T-helper 1 cell treated with Interleukin-12 subunit alpha and Interleukin-12 subunit beta and Interleukin-4 antibody, amounts not matched to agents 30 μg/mL and 1 μg/mL, for 36 hours (primary cell): ENCODE data around the gene A2ML1.
"Not testable (repeated sequence)": the region's sequence is repeated elsewhere in the genome, so short reads cannot be mapped to it uniquely, and the experiment has no call there.

Source experiments
- H3K27ac Mint-ChIP-seq: one replicate; pipeline ENCODE4 v1.8.0; 2021; ENCODE audit warnings: mild to moderate bottlenecking, mixed read lengths
- H3K27me3 Mint-ChIP-seq: one replicate; pipeline ENCODE4 v1.8.0; 2021; ENCODE audit warnings: low read depth, mixed read lengths
- H3K36me3 Mint-ChIP-seq: one replicate; pipeline ENCODE4 v1.8.0; 2021; ENCODE audit warnings: low read depth, mixed read lengths
- H3K4me1 Mint-ChIP-seq: one replicate; pipeline ENCODE4 v1.8.0; 2021; ENCODE audit warnings: low read depth, mixed read lengths
- H3K4me3 Mint-ChIP-seq: one replicate; pipeline ENCODE4 v1.8.0; 2021; ENCODE audit warnings: mild to moderate bottlenecking, moderate library complexity, mixed read lengths
- H3K9me3 Mint-ChIP-seq: one replicate; pipeline ENCODE4 v1.8.0; 2021; ENCODE audit warnings: mixed read lengths

A2ML1 gene

DNA sequence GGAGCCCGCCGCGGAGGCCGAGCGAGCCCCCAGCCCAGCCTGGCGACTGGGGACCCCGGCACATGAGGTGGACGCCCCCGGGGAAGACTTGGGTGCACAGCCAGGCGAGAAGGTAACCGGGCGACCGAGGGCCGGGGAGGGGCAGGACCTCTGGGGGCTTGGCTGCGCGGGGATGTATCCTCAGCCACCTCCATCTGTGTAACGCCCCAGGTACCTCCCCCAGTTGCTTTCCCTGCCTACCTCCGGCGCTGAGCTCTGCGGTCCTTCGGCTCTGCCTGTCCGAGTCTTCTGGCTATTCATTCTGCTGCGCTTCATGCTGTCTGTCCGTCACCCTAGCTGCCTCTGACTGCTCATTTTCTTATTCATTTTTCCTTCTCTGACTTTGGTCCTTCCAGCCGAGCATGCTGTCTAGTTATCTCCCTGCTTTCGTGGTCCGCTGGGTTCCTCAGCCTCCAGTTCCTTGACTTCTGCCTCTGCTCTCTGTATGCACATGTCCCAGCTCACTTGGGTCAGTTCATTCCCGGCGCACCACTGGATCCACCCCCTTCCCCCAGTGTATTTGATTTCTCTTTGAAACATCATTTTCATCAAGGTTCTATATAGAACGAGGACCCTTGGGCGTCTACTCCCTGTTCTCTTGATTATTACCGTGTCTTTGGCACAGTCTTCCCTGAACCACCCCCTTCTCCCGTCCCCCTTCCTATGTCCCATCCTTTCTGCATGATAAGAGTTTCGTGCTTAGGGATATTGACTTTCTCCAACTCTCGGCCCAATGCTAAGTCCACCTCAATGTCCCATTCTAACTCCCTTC lies 92.5 kb downstream of the A2ML1 start:
- Mint-ChIP-seq H3K27ac (no peak overlapping the region), H3K9me3 (no peaks in the 10 kb centered on the region), H3K36me3 (no peaks in the 10 kb centered on the region), H3K27me3 (peaks cover 21% of the 10 kb centered on the region), H3K4me1 (peaks cover 7% of the 10 kb centered on the region), H3K4me3 (no peak overlapping the region)

DNA sequence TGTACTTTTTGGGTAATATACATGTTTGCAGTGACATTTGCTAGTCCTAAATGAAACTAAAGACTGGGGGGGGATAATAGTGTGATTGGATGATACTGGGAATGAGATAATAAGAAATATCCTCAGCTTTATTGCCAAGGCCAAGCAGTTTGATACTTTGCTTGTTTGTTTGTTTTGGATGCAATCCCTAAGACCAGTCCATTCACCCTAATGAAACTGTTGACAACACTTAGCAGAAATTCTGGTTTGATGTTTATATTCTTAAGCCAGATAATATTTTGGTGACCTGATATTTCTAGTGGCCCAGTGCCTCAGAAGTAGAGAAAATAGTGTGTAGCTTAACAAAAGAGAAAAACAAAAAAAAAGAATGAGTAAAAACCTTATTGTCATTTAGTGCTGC lies 93.7 kb downstream of the A2ML1 start:
- no peak overlapping the region for H3K27ac Mint-ChIP-seq
- H3K27me3 Mint-ChIP-seq, result peaks cover 21% of the 10 kb centered on the region
- H3K4me1 Mint-ChIP-seq, result peaks cover 7% of the 10 kb centered on the region
- no peaks in the 10 kb centered on the region for H3K36me3 Mint-ChIP-seq
- no peaks in the 10 kb centered on the region for H3K9me3 Mint-ChIP-seq
- no peak overlapping the region for H3K4me3 Mint-ChIP-seq

DNA sequence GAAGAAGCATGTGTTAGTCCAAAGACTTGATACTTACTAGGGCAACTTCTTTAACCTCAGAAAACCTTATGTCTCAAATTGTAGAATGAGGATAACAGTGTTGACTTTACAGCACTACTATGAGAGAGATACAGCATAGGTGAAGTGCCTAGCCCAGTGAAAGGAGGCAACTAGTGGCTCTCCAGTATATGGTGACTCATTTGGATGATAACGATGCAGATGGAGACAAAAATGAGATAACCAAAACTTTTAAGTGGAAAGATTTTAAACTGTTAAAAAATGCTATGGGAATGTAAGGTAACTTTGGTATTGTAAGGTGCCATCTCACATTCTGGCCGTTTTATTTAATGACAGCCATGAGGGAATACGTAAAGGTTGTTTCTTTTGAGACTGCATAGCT lies 94.6 kb downstream of the A2ML1 start:
- peaks cover 17% of the 10 kb centered on the region for H3K27me3 Mint-ChIP-seq
- peaks cover 7% of the 10 kb centered on the region for H3K4me1 Mint-ChIP-seq
- H3K4me3 Mint-ChIP-seq, result no peak overlapping the region
- H3K36me3 Mint-ChIP-seq, result no peaks in the 10 kb centered on the region
- H3K9me3 Mint-ChIP-seq, result no peaks in the 10 kb centered on the region
- H3K27ac Mint-ChIP-seq, result no peak overlapping the region

DNA sequence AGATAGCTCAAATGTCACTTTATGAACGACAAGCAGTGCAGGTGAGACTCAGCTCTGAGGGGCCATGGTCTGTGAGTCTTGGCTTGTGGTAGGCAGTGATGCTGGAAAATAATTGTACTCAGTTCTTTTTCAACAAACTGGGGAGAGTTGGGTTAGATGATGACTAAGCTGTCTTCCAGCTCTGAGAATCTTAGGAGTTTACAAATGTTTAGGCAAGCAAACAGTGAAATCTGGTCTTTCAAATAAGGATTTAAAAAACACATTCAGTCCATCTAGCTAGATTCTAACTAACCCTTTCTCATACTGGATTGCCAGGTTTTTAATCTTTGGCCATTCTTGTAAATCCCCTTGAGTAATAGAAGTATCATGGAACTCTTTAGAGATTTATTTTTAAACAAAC lies 95.3 kb downstream of the A2ML1 start:
- no peak overlapping the region for H3K4me3 Mint-ChIP-seq
- H3K27ac Mint-ChIP-seq, result no peak overlapping the region
- peaks cover 2% of the 10 kb centered on the region for H3K36me3 Mint-ChIP-seq
- peaks cover 12% of the 10 kb centered on the region for H3K27me3 Mint-ChIP-seq
- H3K9me3 Mint-ChIP-seq, result no peaks in the 10 kb centered on the region
- peaks cover 7% of the 10 kb centered on the region for H3K4me1 Mint-ChIP-seq

DNA sequence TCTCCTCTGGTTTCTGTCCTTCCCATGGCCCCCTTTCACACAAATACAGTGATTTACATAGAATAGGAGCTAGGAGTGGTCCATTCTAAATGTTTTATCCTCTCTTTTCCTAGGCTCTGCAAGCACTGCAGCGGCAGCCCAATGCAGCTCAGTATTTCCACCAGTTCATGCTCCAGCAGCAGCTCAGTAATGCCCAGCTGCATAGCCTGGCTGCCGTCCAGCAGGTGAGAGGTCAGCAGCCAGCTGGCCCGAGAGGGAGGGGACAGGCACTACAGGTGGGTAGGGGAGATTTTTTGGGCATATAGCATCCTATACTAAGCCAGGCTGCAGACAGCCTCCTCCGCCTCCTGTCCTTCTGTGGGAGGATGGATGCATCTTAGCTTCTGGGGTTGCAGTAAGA lies 97.2 kb downstream of the A2ML1 start:
- not testable (repeated sequence) for H3K4me1 Mint-ChIP-seq, H3K27ac Mint-ChIP-seq, H3K36me3 Mint-ChIP-seq, H3K9me3 Mint-ChIP-seq, H3K4me3 Mint-ChIP-seq, H3K27me3 Mint-ChIP-seq

DNA sequence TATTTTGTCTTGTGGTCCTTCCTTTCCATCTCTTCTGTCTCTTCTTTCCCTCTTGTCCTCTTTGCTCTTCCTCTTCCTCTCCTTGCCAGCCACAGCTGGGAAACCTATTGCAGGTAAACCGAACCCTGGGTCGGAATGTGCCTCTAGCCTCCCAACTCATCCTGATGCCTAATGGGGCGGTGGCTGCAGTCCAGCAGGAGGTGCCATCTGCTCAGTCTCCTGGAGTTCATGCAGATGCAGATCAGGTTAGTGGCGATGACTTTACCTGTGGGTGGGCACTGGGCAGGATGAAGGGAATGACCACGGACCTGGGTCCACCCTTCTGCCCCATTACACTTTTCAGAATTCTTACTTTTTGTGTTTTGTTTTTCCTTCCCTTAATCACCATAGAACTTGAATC lies 100.1 kb downstream of the A2ML1 start:
- Mint-ChIP-seq H3K27ac (no peak overlapping the region), H3K9me3 (no peaks in the 10 kb centered on the region), H3K4me3 (no peak overlapping the region), H3K36me3 (peaks cover 2% of the 10 kb centered on the region), H3K4me1 (no peaks in the 10 kb centered on the region), H3K27me3 (no peaks in the 10 kb centered on the region)
